ENCODE measurements around the gene STK33.

STK33 gene

DNA sequence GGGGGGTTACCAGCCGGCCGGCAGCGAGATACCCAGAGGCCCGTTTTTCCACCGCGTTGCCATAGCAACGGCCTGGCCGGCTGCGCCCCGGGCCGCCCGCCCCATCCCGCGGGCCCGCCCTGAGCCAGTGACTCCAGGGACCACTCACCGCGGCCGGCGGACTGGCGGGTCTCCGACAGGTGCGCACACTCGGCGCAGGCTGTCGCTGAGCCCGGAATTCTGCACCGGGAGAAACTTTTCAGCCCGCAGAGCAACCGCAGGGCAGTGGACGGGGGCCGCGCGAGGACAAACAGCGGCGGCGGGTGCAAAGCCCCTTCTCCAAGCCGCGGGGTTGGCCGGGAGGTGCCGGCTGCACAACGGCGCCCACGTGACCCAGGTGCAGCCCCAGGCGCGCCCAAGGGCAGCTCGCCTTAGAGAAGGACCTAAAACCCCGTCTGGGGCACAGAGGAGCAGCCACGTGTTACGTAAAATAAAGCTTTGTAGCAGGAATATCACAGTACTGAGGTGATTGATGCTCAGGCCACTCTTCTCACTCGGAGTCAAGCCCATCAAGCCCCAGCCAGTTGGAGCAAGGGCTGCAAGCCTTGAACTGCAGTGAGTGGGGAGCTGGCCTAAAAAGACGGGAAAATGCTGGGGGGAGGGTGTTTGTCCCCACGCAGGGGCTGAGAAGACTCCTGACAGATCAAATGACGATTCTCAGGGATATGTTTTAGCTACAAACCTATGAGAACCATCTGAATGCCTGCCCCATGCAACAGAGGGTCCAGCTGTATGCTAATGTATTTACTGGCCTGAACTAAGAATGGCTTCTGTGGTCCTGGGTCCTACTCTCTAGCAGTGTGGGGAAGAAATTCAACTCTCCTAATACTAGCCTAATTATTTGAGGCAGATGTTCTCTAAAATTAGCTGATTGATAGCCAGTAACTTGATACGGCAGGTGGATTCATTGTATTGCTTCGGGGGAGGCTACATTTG lies at the start of gene STK33:
STK33 (minus strand) TSS at position 294 of the 975 bp plus-strand sequence. CDS start 119,323 bp downstream, outside the sequence.
- H3K27ac ChIP-seq (ENCODE audit: extremely low read depth, low read depth, low read length), result peak within 1 kb of the TSS; percentile 46; the same call in 1 of the 2 replicates
- no peaks in the 10 kb centered on the region for H3K36me3 ChIP-seq (ENCODE audit: control insufficient read depth in 2 of 2, insufficient read depth in 1 of 2, low read length in 2 of 2)
- ChIA-PET CTCF (interaction anchor here (1.6 to 2.2 kb wide), 2 partner anchors 9 to 26 kb away, joined by 6 to 10 read pairs; no protein-coding TSS in a partner anchor), POLR2A (interaction anchor here (0.6 to 1.2 kb wide), 6 partner anchors 10 to 371 kb away, joined by 3 to 5 read pairs (median 4); no protein-coding TSS in a partner anchor)
- H3K9me3 ChIP-seq (ENCODE audit: control insufficient read depth, insufficient read depth, low read depth, low read length), result no peaks in the 10 kb centered on the region
- peak within 1 kb of the TSS; percentile 82 for H3K4me3 ChIP-seq (ENCODE audit: low read depth, low read length)
- H3K4me1 ChIP-seq (ENCODE audit: control insufficient read depth, insufficient read depth, low read length), result no peaks in the 10 kb centered on the region
- TF ChIP-seq KLF10 (tag by site-specific recombination; IDR thresholded peaks at IDR 0.05) (no peak), ZBTB26 (tag by site-specific recombination; optimal IDR thresholded peaks at IDR 0.05) (peak; percentile 76), ZBTB21 (tag by site-specific recombination; IDR thresholded peaks at IDR 0.05) (no peak), PRDM6 (tag by site-specific recombination; IDR thresholded peaks at IDR 0.05) (no peak), ZNF692 (tag by site-specific recombination; IDR thresholded peaks at IDR 0.05) (no peak), ZNF561 (tag by site-specific recombination; IDR thresholded peaks at IDR 0.05; ENCODE audit: borderline replicate concordance) (peak; percentile 45; the same call in 1 of the 2 replicates), PBX3 (CRISPR knock-in tag; IDR thresholded peaks at IDR 0.05) (no peak), SCRT2 (tag by site-specific recombination; IDR thresholded peaks at IDR 0.05) (peak; percentile 11; the same call in 1 of the 2 replicates), ZNF626 (tag by site-specific recombination; IDR thresholded peaks at IDR 0.05) (no peak), KLF8 (tag by site-specific recombination; IDR thresholded peaks at IDR 0.05) (0 out of 2 replicates have a peak, but pooled peaks have one; percentile 33), BCL11A (tag by site-specific recombination; IDR thresholded peaks at IDR 0.05; ENCODE audit: low read depth) (no peak), ZNF335 (tag by site-specific recombination; conservative IDR thresholded peaks at IDR 0.05) (peak; percentile 96), ZNF266 (tag by site-specific recombination; IDR thresholded peaks at IDR 0.05; ENCODE audit: low read depth) (no peak), ZBTB10 (tag by site-specific recombination; IDR thresholded peaks at IDR 0.05) (0 out of 2 replicates have a peak, but pooled peaks have one; percentile 20), ZNF704 (tag by site-specific recombination; IDR thresholded peaks at IDR 0.05) (peak; percentile 6; the same call in 1 of the 2 replicates), ZNF747 (tag by site-specific recombination; IDR thresholded peaks at IDR 0.05) (no peak), GLIS2 (tag by site-specific recombination; IDR thresholded peaks at IDR 0.05) (peak; percentile 36; the same call in 1 of the 2 replicates), ZNF629 (tag by site-specific recombination; IDR thresholded peaks at IDR 0.05) (no peak), ZBTB17 (tag by site-specific recombination; IDR thresholded peaks at IDR 0.05) (0 out of 2 replicates have a peak, but pooled peaks have one; percentile 21)
- TF ChIP-seq, protein P1, sequence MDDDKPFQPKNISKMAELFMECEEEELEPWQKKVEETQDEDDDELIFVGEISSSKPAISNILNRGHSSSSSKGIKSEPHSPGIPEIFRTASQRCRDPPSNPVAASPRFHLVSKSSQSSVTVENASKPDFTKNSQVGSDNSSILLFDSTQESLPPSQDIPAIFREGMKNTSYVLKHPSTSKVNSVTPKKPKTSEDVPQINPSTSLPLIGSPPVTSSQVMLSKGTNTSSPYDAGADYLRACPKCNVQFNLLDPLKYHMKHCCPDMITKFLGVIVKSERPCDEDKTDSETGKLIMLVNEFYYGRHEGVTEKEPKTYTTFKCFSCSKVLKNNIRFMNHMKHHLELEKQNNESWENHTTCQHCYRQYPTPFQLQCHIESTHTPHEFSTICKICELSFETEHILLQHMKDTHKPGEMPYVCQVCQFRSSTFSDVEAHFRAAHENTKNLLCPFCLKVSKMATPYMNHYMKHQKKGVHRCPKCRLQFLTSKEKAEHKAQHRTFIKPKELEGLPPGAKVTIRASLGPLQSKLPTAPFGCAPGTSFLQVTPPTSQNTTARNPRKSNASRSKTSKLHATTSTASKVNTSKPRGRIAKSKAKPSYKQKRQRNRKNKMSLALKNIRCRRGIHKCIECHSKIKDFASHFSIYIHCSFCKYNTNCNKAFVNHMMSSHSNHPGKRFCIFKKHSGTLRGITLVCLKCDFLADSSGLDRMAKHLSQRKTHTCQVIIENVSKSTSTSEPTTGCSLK (tag by site-specific recombination; IDR thresholded peaks at IDR 0.05), result no peak
- TF ChIP-seq, protein P2, sequence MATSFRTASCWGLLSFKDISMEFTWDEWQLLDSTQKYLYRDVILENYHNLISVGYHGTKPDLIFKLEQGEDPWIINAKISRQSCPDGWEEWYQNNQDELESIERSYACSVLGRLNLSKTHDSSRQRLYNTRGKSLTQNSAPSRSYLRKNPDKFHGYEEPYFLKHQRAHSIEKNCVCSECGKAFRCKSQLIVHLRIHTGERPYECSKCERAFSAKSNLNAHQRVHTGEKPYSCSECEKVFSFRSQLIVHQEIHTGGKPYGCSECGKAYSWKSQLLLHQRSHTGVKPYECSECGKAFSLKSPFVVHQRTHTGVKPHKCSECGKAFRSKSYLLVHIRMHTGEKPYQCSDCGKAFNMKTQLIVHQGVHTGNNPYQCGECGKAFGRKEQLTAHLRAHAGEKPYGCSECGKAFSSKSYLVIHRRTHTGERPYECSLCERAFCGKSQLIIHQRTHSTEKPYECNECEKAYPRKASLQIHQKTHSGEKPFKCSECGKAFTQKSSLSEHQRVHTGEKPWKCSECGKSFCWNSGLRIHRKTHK (tag by site-specific recombination; IDR thresholded peaks at IDR 0.05), result no peak

All from HEK293 (cell line).